ENCODE results near the gene MLYCD.

- TF ChIP-seq, protein P1, sequence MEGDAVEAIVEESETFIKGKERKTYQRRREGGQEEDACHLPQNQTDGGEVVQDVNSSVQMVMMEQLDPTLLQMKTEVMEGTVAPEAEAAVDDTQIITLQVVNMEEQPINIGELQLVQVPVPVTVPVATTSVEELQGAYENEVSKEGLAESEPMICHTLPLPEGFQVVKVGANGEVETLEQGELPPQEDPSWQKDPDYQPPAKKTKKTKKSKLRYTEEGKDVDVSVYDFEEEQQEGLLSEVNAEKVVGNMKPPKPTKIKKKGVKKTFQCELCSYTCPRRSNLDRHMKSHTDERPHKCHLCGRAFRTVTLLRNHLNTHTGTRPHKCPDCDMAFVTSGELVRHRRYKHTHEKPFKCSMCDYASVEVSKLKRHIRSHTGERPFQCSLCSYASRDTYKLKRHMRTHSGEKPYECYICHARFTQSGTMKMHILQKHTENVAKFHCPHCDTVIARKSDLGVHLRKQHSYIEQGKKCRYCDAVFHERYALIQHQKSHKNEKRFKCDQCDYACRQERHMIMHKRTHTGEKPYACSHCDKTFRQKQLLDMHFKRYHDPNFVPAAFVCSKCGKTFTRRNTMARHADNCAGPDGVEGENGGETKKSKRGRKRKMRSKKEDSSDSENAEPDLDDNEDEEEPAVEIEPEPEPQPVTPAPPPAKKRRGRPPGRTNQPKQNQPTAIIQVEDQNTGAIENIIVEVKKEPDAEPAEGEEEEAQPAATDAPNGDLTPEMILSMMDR (IDR thresholded peaks at IDR 0.05): no peak
- TF ChIP-seq POLR2A (IDR thresholded peaks at IDR 0.05; ENCODE audit: low read depth): no peak
These were observed 64.6 kb downstream of the MLYCD start for GRCh38 chr16:83963277-83964119.

All from esophagus muscularis mucosa (tissue), 3 donors.